PC-9 (cell line): ENCODE results near the gene SLC35A2. TPM values are rescaled to one million over a fixed set of nuclear protein-coding genes. Genes with fewer than 3 reads are reported as not detected.

Experiments used
- BruUV-seq: library from RNA; stranded (reverse); fragments of 400-500 nt; replicated peaks from 2 replicates; lab custom pipeline; 2021; lab: Mats Ljungman, UMichigan
- CTCF ChIA-PET: fragments of 300-600 bp; sonication (Branson Sonifier 250); formaldehyde crosslinking; loops from one replicate; lab custom pipeline; 2022; ENCODE audit warnings: antibody characterized with exemption; lab: Charles Lee
- POLR2A ChIA-PET: fragments of 300-600 bp; sonication (Branson Sonifier 250); formaldehyde crosslinking; loops from one replicate; lab custom pipeline; 2022; ENCODE audit warnings: antibody characterized with exemption; ENCODE audit not compliant: unreplicated experiment; lab: Charles Lee
- DNase-seq, 2 experiments: peaks; one replicate each; pipeline versions ENCODE4 v3.0.0 to v3.0.0-alpha.2; 2015 to 2022; ENCODE audit warnings: mixed read lengths in 1 of 2
- H2AFZ ChIP-seq: fragments of 200-600 bp; sonication (generic); 2 replicates; pipeline ENCODE4 v1.8.1; 2017; ENCODE audit warnings: antibody characterized with exemption
- H3F3A ChIP-seq: fragments of 200-600 bp; sonication (generic); 2 replicates; pipeline ENCODE4 v1.8.1; 2017; ENCODE audit warnings: antibody characterized with exemption, mild to moderate bottlenecking, low read depth; ENCODE audit not compliant: insufficient read depth
- H3K27ac ChIP-seq: fragments of 200-600 bp; sonication (generic); 2 replicates; pipeline ENCODE4 v1.6.1; 2016; ENCODE audit warnings: mixed run types
- H3K27me3 ChIP-seq: fragments of 200-600 bp; sonication (generic); 2 replicates; pipeline ENCODE4 v1.6.1; 2016; ENCODE audit warnings: low read depth, mixed run types; ENCODE audit not compliant: insufficient read depth
- H3K36me3 ChIP-seq: fragments of 200-600 bp; sonication (generic); 2 replicates; pipeline ENCODE4 v1.6.1; 2016; ENCODE audit warnings: low read depth, mixed run types
- H3K4me1 ChIP-seq: fragments of 200-600 bp; sonication (generic); replicated peaks from 2 replicates; pipeline ENCODE4 v1.6.1; 2016; ENCODE audit warnings: mixed run types; ENCODE audit not compliant: insufficient read depth
- H3K4me2 ChIP-seq: fragments of 200-600 bp; sonication (generic); 2 replicates; pipeline ENCODE4 v1.6.1; 2017; ENCODE audit warnings: mixed run types
- H3K4me3 ChIP-seq: fragments of 200-600 bp; sonication (generic); 2 replicates; pipeline ENCODE4 v1.6.1; 2016; ENCODE audit warnings: mixed run types
- H3K79me2 ChIP-seq: fragments of 200-600 bp; sonication (generic); 2 replicates; pipeline ENCODE4 v1.6.1; 2017; ENCODE audit warnings: low read depth, mixed run types
- H3K9me2 ChIP-seq: fragments of 200-600 bp; sonication (generic); 2 replicates; pipeline ENCODE4 v1.8.1; 2017; ENCODE audit warnings: mild to moderate bottlenecking; ENCODE audit not compliant: insufficient read depth
- H3K9me3 ChIP-seq: fragments of 200-600 bp; sonication (generic); 2 replicates; pipeline ENCODE4 v1.8.1; 2016; ENCODE audit warnings: low read depth; ENCODE audit not compliant: insufficient read depth
- H4K20me1 ChIP-seq: fragments of 200-600 bp; sonication (generic); 2 replicates; pipeline ENCODE4 v1.8.1; 2017; ENCODE audit not compliant: insufficient read depth
- EZH2 ChIP-seq: fragments of 200-600 bp; sonication (generic); IDR thresholded peaks from 2 replicates; pipeline ENCODE4 v1.8.0; 2017; ENCODE audit warnings: antibody characterized with exemption, low read depth
- intact Hi-C: fragments of 100-400 bp; cut with micrococcal nuclease; formaldehyde crosslinking; loops from one replicate; pipeline ENCODE4 v1.10.0; 2022; ENCODE audit not compliant: unreplicated experiment
- total RNA-seq: library from RNA; stranded (reverse); gene quantifications from 2 replicates; pipeline ENCODE4 v1.2.3, GENCODE V29; 2021
- TF ChIP-seq, protein P1 (sequence below): fragments of 200-600 bp; sonication (generic); conservative IDR thresholded peaks from 2 replicates; pipeline ENCODE4 v1.6.1; 2017; ENCODE audit warnings: mixed run types, antibody characterized with exemption, mild to moderate bottlenecking, moderate library complexity

SLC35A2 gene
- total RNA-seq, 1 experiment from 2014 or later = 29.6 TPM

DNA sequence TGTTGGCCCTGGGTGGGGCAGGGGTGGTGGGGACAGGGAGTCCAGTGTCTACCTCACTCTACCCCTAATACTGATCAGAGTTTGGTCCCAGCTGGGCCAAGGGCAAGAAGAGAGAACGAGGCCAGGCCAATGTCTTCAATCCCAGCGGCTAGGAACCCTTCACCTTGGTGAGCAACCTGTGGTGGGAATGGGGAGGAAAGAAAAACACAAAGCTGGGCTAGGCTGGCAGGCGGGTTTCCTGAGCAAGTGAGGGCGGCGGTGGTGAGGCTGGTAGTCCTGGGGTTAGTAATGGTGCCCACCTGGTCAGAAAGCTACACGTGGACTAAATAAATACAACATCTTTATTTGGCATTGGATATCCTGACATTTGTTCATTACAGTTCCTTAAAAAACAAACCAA, 8.2 kb downstream of the SLC35A2 start:
- no peaks in the 10 kb centered on the region for H3F3A ChIP-seq
- no peak overlapping the region for H3K27ac ChIP-seq
- no peak for DNase-seq
- CTCF ChIA-PET = no interaction called here
- BruUV-seq = no TSS peak
- POLR2A ChIA-PET = interaction anchor here (0.6 kb wide), 1 partner anchor 36 kb away, joined by 4 read pairs; no protein-coding TSS in a partner anchor
- no peaks in the 10 kb centered on the region for H3K27me3 ChIP-seq
- H2AFZ ChIP-seq = no peak overlapping the region
- H4K20me1 ChIP-seq = no peaks in the 10 kb centered on the region
- intact Hi-C loops = no loop called here
- H3K4me1 ChIP-seq = no peaks in the 10 kb centered on the region
- no peaks in the 10 kb centered on the region for H3K9me3 ChIP-seq
- TF ChIP-seq, protein P1, sequence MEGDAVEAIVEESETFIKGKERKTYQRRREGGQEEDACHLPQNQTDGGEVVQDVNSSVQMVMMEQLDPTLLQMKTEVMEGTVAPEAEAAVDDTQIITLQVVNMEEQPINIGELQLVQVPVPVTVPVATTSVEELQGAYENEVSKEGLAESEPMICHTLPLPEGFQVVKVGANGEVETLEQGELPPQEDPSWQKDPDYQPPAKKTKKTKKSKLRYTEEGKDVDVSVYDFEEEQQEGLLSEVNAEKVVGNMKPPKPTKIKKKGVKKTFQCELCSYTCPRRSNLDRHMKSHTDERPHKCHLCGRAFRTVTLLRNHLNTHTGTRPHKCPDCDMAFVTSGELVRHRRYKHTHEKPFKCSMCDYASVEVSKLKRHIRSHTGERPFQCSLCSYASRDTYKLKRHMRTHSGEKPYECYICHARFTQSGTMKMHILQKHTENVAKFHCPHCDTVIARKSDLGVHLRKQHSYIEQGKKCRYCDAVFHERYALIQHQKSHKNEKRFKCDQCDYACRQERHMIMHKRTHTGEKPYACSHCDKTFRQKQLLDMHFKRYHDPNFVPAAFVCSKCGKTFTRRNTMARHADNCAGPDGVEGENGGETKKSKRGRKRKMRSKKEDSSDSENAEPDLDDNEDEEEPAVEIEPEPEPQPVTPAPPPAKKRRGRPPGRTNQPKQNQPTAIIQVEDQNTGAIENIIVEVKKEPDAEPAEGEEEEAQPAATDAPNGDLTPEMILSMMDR = no peak
- TF ChIP-seq EZH2 = no peak
- no peaks in the 10 kb centered on the region for H3K9me2 ChIP-seq
- no peak overlapping the region for H3K4me2 ChIP-seq
- peaks cover 9% of the 10 kb centered on the region; the same call in 1 of the 2 replicates for H3K79me2 ChIP-seq
- no peak overlapping the region for H3K4me3 ChIP-seq
- no peaks in the 10 kb centered on the region for H3K36me3 ChIP-seq

DNA sequence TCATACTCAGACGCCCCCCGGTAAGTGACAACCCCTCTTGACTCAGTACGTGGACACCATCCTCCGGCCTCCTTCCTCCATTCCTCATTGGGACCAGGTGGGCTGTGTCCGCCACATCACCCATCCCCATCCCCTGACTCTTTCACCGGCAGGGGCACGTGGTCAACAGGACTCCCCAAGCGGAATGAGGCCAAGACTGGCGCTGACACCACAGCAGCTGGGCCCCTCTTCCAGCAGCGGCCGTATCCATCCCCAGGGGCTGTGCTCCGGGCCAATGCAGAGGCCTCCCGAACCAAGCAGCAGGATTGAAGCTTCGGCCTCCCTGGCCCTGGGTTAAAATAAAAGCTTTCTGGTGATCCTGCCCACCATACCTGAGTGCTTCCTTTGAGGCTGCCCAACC, 8.7 kb downstream of the SLC35A2 start:
- CTCF ChIA-PET = no interaction called here
- DNase-seq = no peak

GRCh38 chrX:48902135-48902534, 9.3 kb downstream of the SLC35A2 start:
- no peaks in the 10 kb centered on the region for H3K9me2 ChIP-seq
- ChIA-PET CTCF (no interaction called here), POLR2A (no interaction called here)
- intact Hi-C loops = no loop called here
- no peaks in the 10 kb centered on the region for H3K9me3 ChIP-seq
- DNase-seq = no peak
- no peak overlapping the region for H3K4me2 ChIP-seq
- no peaks in the 10 kb centered on the region for H3K4me1 ChIP-seq
- H4K20me1 ChIP-seq = no peaks in the 10 kb centered on the region
- no peak overlapping the region for H3K4me3 ChIP-seq
- no TSS peak for BruUV-seq
- no peak overlapping the region for H3K27ac ChIP-seq
- H3K27me3 ChIP-seq = no peaks in the 10 kb centered on the region
- TF ChIP-seq EZH2 = no peak
- TF ChIP-seq, protein P1 = no peak
- no peak overlapping the region for H2AFZ ChIP-seq
- H3K79me2 ChIP-seq = peaks cover 10% of the 10 kb centered on the region; the same call in 1 of the 2 replicates
- H3F3A ChIP-seq = no peaks in the 10 kb centered on the region
- no peaks in the 10 kb centered on the region for H3K36me3 ChIP-seq

More for the DNA sequence above, 8.7 kb downstream of the SLC35A2 start:
- Histone ChIP-seq H3K4me2 (no peak overlapping the region), H4K20me1 (no peaks in the 10 kb centered on the region), H3K27ac (no peak overlapping the region), H3K4me3 (no peak overlapping the region), H3K4me1 (no peaks in the 10 kb centered on the region), H3K27me3 (no peaks in the 10 kb centered on the region), H3K9me3 (no peaks in the 10 kb centered on the region), H3K36me3 (no peaks in the 10 kb centered on the region), H3K79me2 (peaks cover 10% of the 10 kb centered on the region; the same call in 1 of the 2 replicates), H3K9me2 (no peaks in the 10 kb centered on the region), H2AFZ (no peak overlapping the region), H3F3A (no peaks in the 10 kb centered on the region)
- BruUV-seq = no TSS peak
- intact Hi-C loops = no loop called here
- TF ChIP-seq, protein P1 = no peak
- no peak for TF ChIP-seq EZH2
- POLR2A ChIA-PET = interaction anchor here (0.6 kb wide), 1 partner anchor 36 kb away, joined by 4 read pairs; no protein-coding TSS in a partner anchor
